K562 (cell line): ENCODE measurements around the gene CXCR6. TPM values are rescaled to one million over a fixed set of nuclear protein-coding genes. Genes with fewer than 3 reads are reported as not detected.

Experiments
- ATAC-seq: fragments of 200-7000 bp; cut with Tn5 transposase; 3 replicates; pipeline ENCODE4 v1.9.1; 2020; ENCODE audit warnings: moderate library complexity
- BruUV-seq: library from RNA; stranded (reverse); fragments of 400-500 nt; replicated peaks from 2 replicates; lab custom pipeline; 2021; lab: Mats Ljungman, UMichigan
- CTCF ChIA-PET: fragments of 300-600 bp; formaldehyde crosslinking; extraction: SDS; loops from one replicate; lab custom pipeline; 2021; ENCODE audit warnings: low intra/inter-chr PET ratio; lab: Yijun Ruan, JAX
- POLR2A ChIA-PET: fragments of 300-600, 350-650 bp; sonication (Branson Sonifier 250); formaldehyde crosslinking; extraction: SDS; loops from one replicate; lab custom pipeline; 2021; ENCODE audit warnings: antibody characterized with exemption, inconsistent platforms; lab: Yijun Ruan, JAX
- DNase-seq, 4 experiments: peaks; one replicate each; pipeline versions ENCODE4 v3.0.0 to v3.0.0-alpha.2; 2011 to 2018; ENCODE audit warnings: low spot score in 3 of 4, mixed read lengths in 3 of 4; ENCODE audit errors: extremely low read depth in 1 of 4
- FAIRE-seq: peaks from 2 replicates; lab custom pipeline; 2011; peaks lifted over from hg19 to GRCh38; lab: Jason Lieb, UNC
- H2AFZ ChIP-seq: 2 replicates; pipeline ENCODE4 v1.6.0; 2011; ENCODE audit warnings: low read depth, low read length, control low read depth, inconsistent platforms
- H3K27ac ChIP-seq: fragments of 200-600 bp; 3 replicates; pipeline ENCODE4 v1.8.0; 2011; ENCODE audit warnings: low read depth, mild to moderate bottlenecking, control low read depth, inconsistent platforms, low read length, moderate library complexity, mixed read lengths; ENCODE audit errors: extremely low read depth
- H3K27me3 ChIP-seq, 2 experiments: fragments of 300-600 bp in 1 of 2; 2 replicates in 1 of 2; 3 replicates in 1 of 2; pipeline versions ENCODE4 v1.6.0 to v1.8.0; 2011; ENCODE audit warnings: inconsistent platforms in 2 of 2, low read length in 2 of 2, mild to moderate bottlenecking in 1 of 2, mixed read lengths in 1 of 2, moderate library complexity in 1 of 2; ENCODE audit not compliant: control insufficient read depth in 2 of 2, insufficient read depth in 2 of 2
- H3K36me3 ChIP-seq: fragments of 300-600 bp; 3 replicates; pipeline ENCODE4 v1.8.0; 2011; ENCODE audit warnings: mild to moderate bottlenecking, low read length, inconsistent platforms; ENCODE audit not compliant: control insufficient read depth, insufficient read depth
- H3K4me1 ChIP-seq, 2 experiments: fragments of 200-600 bp in 1 of 2; replicated peaks in 1 of 2; 2 replicates in 1 of 2; 3 replicates in 1 of 2; pipeline versions ENCODE4 v1.5.1 to v1.8.0; 2011; ENCODE audit warnings: inconsistent platforms in 2 of 2, low read length in 2 of 2, mild to moderate bottlenecking in 1 of 2, mixed read lengths in 1 of 2, moderate library complexity in 1 of 2; ENCODE audit not compliant: control insufficient read depth in 2 of 2, insufficient read depth in 2 of 2
- H3K4me2 ChIP-seq: 2 replicates; pipeline ENCODE4 v1.6.1; 2011; ENCODE audit warnings: low read length, control low read depth, inconsistent platforms, mixed read lengths; ENCODE audit not compliant: insufficient read depth
- H3K4me3 ChIP-seq: fragments of 200-600 bp; sonication (generic), shearing (Covaris generic); 2 replicates; pipeline ENCODE4 v1.5.1; 2016; ENCODE audit warnings: control low read depth, inconsistent platforms
- H3K79me2 ChIP-seq: fragments of 200-600 bp; 3 replicates; pipeline ENCODE4 v1.8.0; 2011; ENCODE audit warnings: low read length, inconsistent platforms; ENCODE audit not compliant: control insufficient read depth, insufficient read depth
- H3K9ac ChIP-seq, 2 experiments: 2 replicates each; pipeline versions ENCODE4 v1.6.0 to v1.6.1; 2011; ENCODE audit warnings: low read depth in 2 of 2, low read length in 2 of 2, control low read depth in 1 of 2, inconsistent platforms in 1 of 2, mild to moderate bottlenecking in 1 of 2, mixed read lengths in 1 of 2; ENCODE audit not compliant: insufficient read depth in 1 of 2
- H3K9me1 ChIP-seq: one replicate; pipeline ENCODE4 v1.6.0; 2011; ENCODE audit warnings: inconsistent platforms, mild to moderate bottlenecking, low read length, moderate library complexity; ENCODE audit not compliant: control insufficient read depth, insufficient read depth
- H3K9me3 ChIP-seq: replicated peaks from 2 replicates; pipeline ENCODE4 v1.5.1; 2011; ENCODE audit warnings: low read depth, low read length, inconsistent platforms; ENCODE audit not compliant: control insufficient read depth, insufficient read depth
- H4K20me1 ChIP-seq: replicated peaks from 2 replicates; pipeline ENCODE4 v1.6.1; 2011; ENCODE audit warnings: low read length, inconsistent platforms, mixed read lengths; ENCODE audit not compliant: control insufficient read depth, insufficient read depth
- AFF4 ChIP-seq: sonication (generic); formaldehyde crosslinking; IDR thresholded peaks from 2 replicates; pipeline ENCODE4 v1.8.0; 2023; ENCODE audit warnings: mild to moderate bottlenecking, missing genetic modification reagents
- ARID2 ChIP-seq: fragments of 450-650 bp; IDR thresholded peaks from 2 replicates; pipeline ENCODE4 v1.6.1; 2017; ENCODE audit warnings: antibody characterized with exemption, mild to moderate bottlenecking
- CTCFL ChIP-seq: IDR thresholded peaks from 2 replicates; pipeline ENCODE4 v1.6.1; 2011; ENCODE audit warnings: borderline replicate concordance, low read depth, mild to moderate bottlenecking, moderate library complexity, low read length; ENCODE audit not compliant: insufficient read depth, poor library complexity, severe bottlenecking
- ELF1 ChIP-seq: fragments of 200-800 bp; sonication (Bioruptor generic); IDR thresholded peaks from 2 replicates; pipeline ENCODE4 v1.6.1; 2016; ENCODE audit warnings: missing genetic modification characterization, missing compliant biosample characterization
- ELK3 ChIP-seq: fragments of 450-650 bp; formaldehyde crosslinking; IDR thresholded peaks from 2 replicates; pipeline ENCODE4 v1.4.0; 2020; ENCODE audit warnings: mild to moderate bottlenecking
- HNRNPUL1 ChIP-seq: fragments of 200-400 bp; formaldehyde crosslinking; IDR thresholded peaks from 2 replicates; pipeline ENCODE4 v1.6.1; 2017; ENCODE audit warnings: low read length
- JUNB ChIP-seq: fragments of 450-650 bp; formaldehyde crosslinking; conservative IDR thresholded peaks from 2 replicates; pipeline ENCODE4 v1.4.0; 2020; ENCODE audit warnings: mild to moderate bottlenecking
- KLF6 ChIP-seq: fragments of 250-450 bp; sonication (Bioruptor Pico); IDR thresholded peaks from 2 replicates; pipeline ENCODE4 v1.4.0; 2020; ENCODE audit warnings: mild to moderate bottlenecking, moderate library complexity, borderline replicate concordance
- NCOA1 ChIP-seq: fragments of 450-650 bp; IDR thresholded peaks from 2 replicates; pipeline ENCODE4 v1.6.1; 2016; ENCODE audit warnings: low read depth
- STAT5A ChIP-seq: IDR thresholded peaks from 2 replicates; pipeline ENCODE4 v1.6.1; 2012; ENCODE audit warnings: low read length, inconsistent platforms, borderline replicate concordance
- ZBTB2 ChIP-seq: fragments of 450-650 bp; IDR thresholded peaks from 2 replicates; pipeline ENCODE4 v1.6.1; 2016; ENCODE audit warnings: antibody characterized with exemption
- WGBS: fragments of 100-300 bp; shearing (Covaris generic); methylation state at CpG from one replicate; pipeline ENCODE4 v1.1.6; 2016; ENCODE audit warnings: low coverage, mixed read lengths; ENCODE audit not compliant: insufficient coverage; ENCODE audit errors: missing lambda C conversion rate; 5-methylcytosine and 5-hydroxymethylcytosine counted together
- in situ Hi-C: fragments of 300-500 bp; cut with MboI; formaldehyde crosslinking; loops from 4 replicates; pipeline ENCODE4 v1.15.0; 2018; ENCODE audit warnings: inconsistent platforms, mixed read lengths
- intact Hi-C: fragments of 100-400 bp; cut with micrococcal nuclease; formaldehyde crosslinking; loops from 2 replicates; pipeline ENCODE4 v1.14.2; 2022
- polyA plus RNA-seq, 8 experiments: library from polyadenylated mRNA; depleted of rRNA in 4 of 8; stranded (reverse) in 5 of 8; unstranded in 3 of 8; fragments of >200 nt; fragmentation: Nextera tagmentation in 2 of 8; fragmentation: Illumina TruSeq in 1 of 8; extraction: Ambion mirVana in 2 of 8; extraction: Trizol in 1 of 8; gene quantifications; 2 replicates each; pipeline versions ENCODE4 v1.2.1 to v1.2.3, GENCODE V29; 2011 to 2014; ENCODE audit warnings: inconsistent platforms in 1 of 8, missing spikeins in 1 of 8
- total RNA-seq, 7 experiments: library from RNA; depleted of rRNA in 6 of 7; stranded (reverse); fragments of >200 nt in 6 of 7; fragmentation: Illumina TruSeq in 2 of 7; extraction: Trizol in 2 of 7; gene quantifications; 2 replicates each; pipeline versions ENCODE4 v1.2.1 to v1.2.3, GENCODE V29; 2011 to 2021; ENCODE audit warnings: low replicate concordance in 1 of 7

The CXCR6 gene
- total and polyA plus RNA-seq, 9 of the 15 experiments (the other 6 are each of a cell fraction or from before 2014, with no cell fraction given) = 0.28 TPM; not detected in 8

GRCh38 chr3:45952456-45952855 is 9.2 kb downstream of the CXCR6 start:
- ChIA-PET POLR2A (no interaction called here), CTCF (no interaction called here)
- TF ChIP-seq HNRNPUL1 (no peak), ELK3 (CRISPR knock-in tag) (no peak), AFF4 (CRISPR knock-in tag) (no peak), JUNB (CRISPR knock-in tag) (no peak), CTCFL (no peak), ELF1 (tag) (no peak), ARID2 (no peak), ZBTB2 (no peak), NCOA1 (no peak), STAT5A (no peak), KLF6 (no peak)
- WGBS = 92% methylated on average over 4 of the region's 4 CpGs
- Histone ChIP-seq H3K36me3 (peaks cover 96% of the 10 kb centered on the region), H3K79me2 (no peaks in the 10 kb centered on the region), H3K27me3 (no peaks in the 10 kb centered on the region), H3K9me1 (peaks cover 9% of the 10 kb centered on the region), H3K27ac (no peak overlapping the region), H3K4me1 (no peaks in the 10 kb centered on the region), H2AFZ (no peak overlapping the region), H3K4me2 (no peak overlapping the region), H3K9ac (no peak overlapping the region), H3K4me3 (no peak overlapping the region), H3K9me3 (no peaks in the 10 kb centered on the region), H4K20me1 (no peaks in the 10 kb centered on the region)
- ATAC-seq (no peak), FAIRE-seq (no peak), DNase-seq (no peak)
- no TSS peak for BruUV-seq
- in situ Hi-C loops = no loop called here
- intact Hi-C loops = no loop called here
